GM12878 (cell line): ENCODE measurements around the gene EVA1A. TPM values are rescaled to one million over a fixed set of nuclear protein-coding genes. Genes with fewer than 3 reads are reported as not detected.

Source experiments
- ATAC-seq: fragments of 200-7000 bp; cut with Tn5 transposase; 3 replicates; pipeline ENCODE4 v1.9.1; 2020; ENCODE audit warnings: mild to moderate bottlenecking, moderate library complexity
- BruUV-seq: library from RNA; stranded (reverse); fragments of 400-500 nt; replicated peaks from 2 replicates; lab custom pipeline; 2021; lab: Mats Ljungman, UMichigan
- CTCF ChIA-PET: fragments of 300-600 bp; sonication (Branson Sonifier 250); formaldehyde crosslinking; extraction: SDS; loops from one replicate; lab custom pipeline; 2021; ENCODE audit warnings: inconsistent platforms; lab: Yijun Ruan, JAX
- POLR2A ChIA-PET: fragments of 350-600 bp; formaldehyde crosslinking; extraction: SDS; loops from one replicate; lab custom pipeline; 2021; ENCODE audit warnings: inconsistent platforms; lab: Charles Lee
- RAD21 ChIA-PET: fragments of 300-600 bp; sonication (Branson Sonifier 250); formaldehyde crosslinking; loops from one replicate; lab custom pipeline; 2023; ENCODE audit warnings: antibody characterized with exemption; ENCODE audit not compliant: unreplicated experiment; lab: Charles Lee
- SMC1A ChIA-PET: fragments of 300-600 bp; sonication (Branson Sonifier 250); formaldehyde crosslinking; loops from one replicate; lab custom pipeline; 2023; ENCODE audit not compliant: unreplicated experiment, uncharacterized antibody; lab: Charles Lee
- DNase-seq: peaks from one replicate; pipeline ENCODE4 v3.0.0-alpha.2; 2011; ENCODE audit warnings: low read depth, low spot score
- FAIRE-seq: peaks from 3 replicates; lab custom pipeline; 2011; peaks lifted over from hg19 to GRCh38; lab: Jason Lieb, UNC
- H2AFZ ChIP-seq: 2 replicates; pipeline ENCODE4 v1.6.0; 2011; ENCODE audit warnings: low read depth, low read length, control low read depth; ENCODE audit not compliant: control insufficient read depth
- H3K27ac ChIP-seq: 2 replicates; pipeline ENCODE4 v1.5.1; 2011; ENCODE audit warnings: control low read depth; ENCODE audit not compliant: control insufficient read depth, insufficient read depth
- H3K27me3 ChIP-seq, 2 experiments: replicated peaks in 1 of 2; 2 replicates each; pipeline versions ENCODE4 v1.6.0 to v1.6.1; 2011; ENCODE audit warnings: low read length in 1 of 2; ENCODE audit not compliant: control insufficient read depth in 2 of 2, insufficient read depth in 2 of 2
- H3K36me3 ChIP-seq, 2 experiments: 2 replicates each; pipeline ENCODE4 v1.5.1; 2011; ENCODE audit warnings: low read length in 1 of 2; ENCODE audit not compliant: control insufficient read depth in 2 of 2, insufficient read depth in 2 of 2
- H3K4me1 ChIP-seq: 2 replicates; pipeline ENCODE4 v1.6.1; 2011; ENCODE audit warnings: mild to moderate bottlenecking, low read length, moderate library complexity, mixed read lengths; ENCODE audit not compliant: control insufficient read depth, insufficient read depth
- H3K4me2 ChIP-seq: 2 replicates; pipeline ENCODE4 v1.6.0; 2011; ENCODE audit warnings: control low read depth; ENCODE audit not compliant: control insufficient read depth, insufficient read depth
- H3K4me3 ChIP-seq: fragments of 200-600 bp; sonication (generic); 2 replicates; pipeline ENCODE4 v1.5.1; 2016
- H3K79me2 ChIP-seq: 2 replicates; pipeline ENCODE4 v1.6.0; 2011; ENCODE audit warnings: low read length; ENCODE audit not compliant: control insufficient read depth, insufficient read depth
- H3K9ac ChIP-seq: 2 replicates; pipeline ENCODE4 v1.8.0; 2011; ENCODE audit warnings: low read length, control low read depth, mixed read lengths; ENCODE audit not compliant: control insufficient read depth, insufficient read depth
- H3K9me3 ChIP-seq: replicated peaks from 3 replicates; pipeline ENCODE4 v1.5.1; 2011; ENCODE audit warnings: mild to moderate bottlenecking, low read length; ENCODE audit not compliant: control insufficient read depth, insufficient read depth
- H4K20me1 ChIP-seq: 2 replicates; pipeline ENCODE4 v1.6.0; 2011; ENCODE audit not compliant: control insufficient read depth, insufficient read depth
- CBX3 ChIP-seq: fragments of 200-600 bp; sonication (generic); IDR thresholded peaks from 2 replicates; pipeline ENCODE4 v1.6.1; 2016; ENCODE audit warnings: low read depth, borderline replicate concordance
- JUND ChIP-seq: IDR thresholded peaks from 2 replicates; pipeline ENCODE4 v1.6.1; 2012; ENCODE audit warnings: low read depth, mild to moderate bottlenecking, low read length, improper control_type of control experiment, moderate library complexity
- LARP7 ChIP-seq: fragments of 450-650 bp; IDR thresholded peaks from 2 replicates; pipeline ENCODE4 v1.6.1; 2017; ENCODE audit warnings: mild to moderate bottlenecking
- NRF1 ChIP-seq: conservative IDR thresholded peaks from 2 replicates; pipeline ENCODE4 v1.6.1; 2011; ENCODE audit warnings: mild to moderate bottlenecking, low read depth, low read length, improper control_type of control experiment
- PAX5 ChIP-seq: IDR thresholded peaks from 2 replicates; pipeline ENCODE4 v1.6.1; 2011; ENCODE audit warnings: low read depth, low read length, borderline replicate concordance
- PML ChIP-seq: IDR thresholded peaks from 2 replicates; pipeline ENCODE4 v1.6.1; 2012; ENCODE audit warnings: low read length, inconsistent platforms
- RFX5 ChIP-seq: IDR thresholded peaks from 2 replicates; pipeline ENCODE4 v1.6.1; 2011; ENCODE audit warnings: low read depth, low read length, improper control_type of control experiment
- WGBS: methylation state at CpG from one replicate; pipeline ENCODE4 v1.1.6; 2016; ENCODE audit warnings: low lambda C conversion rate; ENCODE audit not compliant: insufficient replicate concordance, insufficient coverage; ENCODE audit errors: missing lambda C conversion rate; 5-methylcytosine and 5-hydroxymethylcytosine counted together
- in situ Hi-C: fragments of 300-500 bp; cut with MboI; formaldehyde crosslinking; loops from 9 replicates; pipeline ENCODE4 v1.14.3; 2018; ENCODE audit warnings: mixed read lengths
- intact Hi-C: fragments of 100-400 bp; cut with micrococcal nuclease; formaldehyde crosslinking; loops from one replicate; pipeline ENCODE4 v1.14.2; 2022; ENCODE audit not compliant: unreplicated experiment
- polyA plus RNA-seq, 11 experiments: library from polyadenylated mRNA; depleted of rRNA in 4 of 11; unstranded in 6 of 11; stranded (reverse) in 5 of 11; fragments of >200 nt; fragmentation: Nextera tagmentation in 4 of 11; fragmentation: Illumina TruSeq in 1 of 11; extraction: Ambion mirVana in 4 of 11; extraction: Trizol in 1 of 11; gene quantifications; 1 replicate in 1 of 11; 2 replicates in 10 of 11; pipeline versions ENCODE4 v1.2.1 to v1.2.3, GENCODE V29; 2011 to 2016; ENCODE audit warnings: inconsistent platforms in 2 of 11, missing spikeins in 2 of 11, low read depth in 1 of 11
- total RNA-seq, 4 experiments: library from RNA; depleted of rRNA in 3 of 4; stranded (reverse); fragments of >200 nt in 3 of 4; fragmentation: Illumina TruSeq in 1 of 4; extraction: Trizol in 1 of 4; gene quantifications; 2 replicates each; pipeline versions ENCODE4 v1.2.1 to v1.2.3, GENCODE V29; 2013 to 2021
- TF ChIP-seq, protein P1 (sequence below): fragments of 450-650 bp; IDR thresholded peaks from 2 replicates; pipeline ENCODE4 v1.6.1; 2014; ENCODE audit warnings: mild to moderate bottlenecking
- TF ChIP-seq, protein P2 (sequence below): fragments of 150-350 bp; IDR thresholded peaks from 2 replicates; pipeline ENCODE4 v1.6.1; 2014; ENCODE audit warnings: mild to moderate bottlenecking, low read depth, low read length
- TF ChIP-seq, protein P3 (sequence below): IDR thresholded peaks from 2 replicates; pipeline ENCODE4 v1.6.1; 2012; ENCODE audit warnings: low read depth, low read length, improper control_type of control experiment
- TF ChIP-seq, protein P4 (sequence below): IDR thresholded peaks from 2 replicates; pipeline ENCODE4 v1.6.1; 2012; ENCODE audit warnings: mild to moderate bottlenecking, low read depth, low read length
- TF ChIP-seq, protein P5 (sequence below): IDR thresholded peaks from 2 replicates; pipeline ENCODE4 v1.6.1; 2011; ENCODE audit warnings: mild to moderate bottlenecking, low read depth, low read length, moderate library complexity; ENCODE audit not compliant: insufficient replicate concordance
- TF ChIP-seq, protein P6 (sequence below): IDR thresholded peaks from 2 replicates; pipeline ENCODE4 v1.6.1; 2011; ENCODE audit warnings: low read depth, low read length, improper control_type of control experiment, borderline replicate concordance

The EVA1A gene
- total and polyA plus RNA-seq, 10 of the 15 experiments (the other 5 are each of a cell fraction or from before 2014, with no cell fraction given) = 0.13 to 1.0 (median 0.34) TPM; not detected in 5

DNA sequence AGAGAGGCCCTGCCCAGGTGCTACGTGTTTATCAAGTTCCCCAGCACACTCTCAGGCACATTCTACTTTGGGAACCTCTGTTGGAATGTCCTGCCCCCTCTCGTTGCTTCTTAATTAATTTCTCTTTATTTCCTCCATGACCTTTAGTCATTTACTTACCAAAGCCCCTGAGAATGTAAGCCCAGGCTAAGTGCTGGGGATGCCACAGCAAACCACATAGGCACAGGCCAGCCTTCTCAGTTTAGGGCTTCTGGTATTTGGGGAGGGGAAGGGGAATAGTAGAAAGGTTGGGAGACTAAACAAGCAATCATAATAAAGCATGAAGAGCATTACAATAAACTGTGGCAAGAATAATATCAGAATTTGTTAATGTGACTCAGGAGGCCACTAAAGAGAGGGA lies 85.7 kb downstream of the EVA1A start (continued):
- TF ChIP-seq PML (no peak), RFX5 (no peak)
- TF ChIP-seq, all 136 proteins: peak for 0

DNA sequence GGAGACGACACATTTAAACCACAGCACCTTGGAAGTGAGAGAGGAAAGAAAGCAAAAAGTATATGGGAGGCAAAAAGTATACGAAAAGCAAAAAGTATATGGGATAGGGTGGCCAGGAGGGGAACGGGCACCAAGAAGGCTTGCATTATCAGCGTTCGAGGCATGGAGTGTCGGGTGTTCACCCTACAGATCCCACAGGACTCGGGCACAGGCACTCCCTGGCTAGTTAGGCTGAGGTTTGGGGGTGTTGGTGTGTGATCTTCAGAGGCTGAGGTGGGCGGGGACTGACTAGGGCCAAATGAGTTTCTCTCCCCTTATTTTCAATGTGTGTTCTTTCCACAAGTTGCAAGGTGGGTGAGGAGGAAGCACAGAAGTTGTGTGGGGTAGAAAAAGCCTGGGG lies 86.6 kb downstream of the EVA1A start:
- H3K79me2 ChIP-seq = no peaks in the 10 kb centered on the region
- TF ChIP-seq, protein P1, sequence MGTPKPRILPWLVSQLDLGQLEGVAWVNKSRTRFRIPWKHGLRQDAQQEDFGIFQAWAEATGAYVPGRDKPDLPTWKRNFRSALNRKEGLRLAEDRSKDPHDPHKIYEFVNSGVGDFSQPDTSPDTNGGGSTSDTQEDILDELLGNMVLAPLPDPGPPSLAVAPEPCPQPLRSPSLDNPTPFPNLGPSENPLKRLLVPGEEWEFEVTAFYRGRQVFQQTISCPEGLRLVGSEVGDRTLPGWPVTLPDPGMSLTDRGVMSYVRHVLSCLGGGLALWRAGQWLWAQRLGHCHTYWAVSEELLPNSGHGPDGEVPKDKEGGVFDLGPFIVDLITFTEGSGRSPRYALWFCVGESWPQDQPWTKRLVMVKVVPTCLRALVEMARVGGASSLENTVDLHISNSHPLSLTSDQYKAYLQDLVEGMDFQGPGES = no peak
- TF ChIP-seq, protein P2, sequence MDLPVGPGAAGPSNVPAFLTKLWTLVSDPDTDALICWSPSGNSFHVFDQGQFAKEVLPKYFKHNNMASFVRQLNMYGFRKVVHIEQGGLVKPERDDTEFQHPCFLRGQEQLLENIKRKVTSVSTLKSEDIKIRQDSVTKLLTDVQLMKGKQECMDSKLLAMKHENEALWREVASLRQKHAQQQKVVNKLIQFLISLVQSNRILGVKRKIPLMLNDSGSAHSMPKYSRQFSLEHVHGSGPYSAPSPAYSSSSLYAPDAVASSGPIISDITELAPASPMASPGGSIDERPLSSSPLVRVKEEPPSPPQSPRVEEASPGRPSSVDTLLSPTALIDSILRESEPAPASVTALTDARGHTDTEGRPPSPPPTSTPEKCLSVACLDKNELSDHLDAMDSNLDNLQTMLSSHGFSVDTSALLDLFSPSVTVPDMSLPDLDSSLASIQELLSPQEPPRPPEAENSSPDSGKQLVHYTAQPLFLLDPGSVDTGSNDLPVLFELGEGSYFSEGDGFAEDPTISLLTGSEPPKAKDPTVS = no peak
- TF ChIP-seq NRF1 = no peak
- TF ChIP-seq, protein P3, sequence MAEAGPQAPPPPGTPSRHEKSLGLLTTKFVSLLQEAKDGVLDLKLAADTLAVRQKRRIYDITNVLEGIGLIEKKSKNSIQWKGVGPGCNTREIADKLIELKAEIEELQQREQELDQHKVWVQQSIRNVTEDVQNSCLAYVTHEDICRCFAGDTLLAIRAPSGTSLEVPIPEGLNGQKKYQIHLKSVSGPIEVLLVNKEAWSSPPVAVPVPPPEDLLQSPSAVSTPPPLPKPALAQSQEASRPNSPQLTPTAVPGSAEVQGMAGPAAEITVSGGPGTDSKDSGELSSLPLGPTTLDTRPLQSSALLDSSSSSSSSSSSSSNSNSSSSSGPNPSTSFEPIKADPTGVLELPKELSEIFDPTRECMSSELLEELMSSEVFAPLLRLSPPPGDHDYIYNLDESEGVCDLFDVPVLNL = no peak
- no peak for TF ChIP-seq LARP7
- TF ChIP-seq, protein P4, sequence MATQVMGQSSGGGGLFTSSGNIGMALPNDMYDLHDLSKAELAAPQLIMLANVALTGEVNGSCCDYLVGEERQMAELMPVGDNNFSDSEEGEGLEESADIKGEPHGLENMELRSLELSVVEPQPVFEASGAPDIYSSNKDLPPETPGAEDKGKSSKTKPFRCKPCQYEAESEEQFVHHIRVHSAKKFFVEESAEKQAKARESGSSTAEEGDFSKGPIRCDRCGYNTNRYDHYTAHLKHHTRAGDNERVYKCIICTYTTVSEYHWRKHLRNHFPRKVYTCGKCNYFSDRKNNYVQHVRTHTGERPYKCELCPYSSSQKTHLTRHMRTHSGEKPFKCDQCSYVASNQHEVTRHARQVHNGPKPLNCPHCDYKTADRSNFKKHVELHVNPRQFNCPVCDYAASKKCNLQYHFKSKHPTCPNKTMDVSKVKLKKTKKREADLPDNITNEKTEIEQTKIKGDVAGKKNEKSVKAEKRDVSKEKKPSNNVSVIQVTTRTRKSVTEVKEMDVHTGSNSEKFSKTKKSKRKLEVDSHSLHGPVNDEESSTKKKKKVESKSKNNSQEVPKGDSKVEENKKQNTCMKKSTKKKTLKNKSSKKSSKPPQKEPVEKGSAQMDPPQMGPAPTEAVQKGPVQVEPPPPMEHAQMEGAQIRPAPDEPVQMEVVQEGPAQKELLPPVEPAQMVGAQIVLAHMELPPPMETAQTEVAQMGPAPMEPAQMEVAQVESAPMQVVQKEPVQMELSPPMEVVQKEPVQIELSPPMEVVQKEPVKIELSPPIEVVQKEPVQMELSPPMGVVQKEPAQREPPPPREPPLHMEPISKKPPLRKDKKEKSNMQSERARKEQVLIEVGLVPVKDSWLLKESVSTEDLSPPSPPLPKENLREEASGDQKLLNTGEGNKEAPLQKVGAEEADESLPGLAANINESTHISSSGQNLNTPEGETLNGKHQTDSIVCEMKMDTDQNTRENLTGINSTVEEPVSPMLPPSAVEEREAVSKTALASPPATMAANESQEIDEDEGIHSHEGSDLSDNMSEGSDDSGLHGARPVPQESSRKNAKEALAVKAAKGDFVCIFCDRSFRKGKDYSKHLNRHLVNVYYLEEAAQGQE = no peak
- TF ChIP-seq JUND = no peak
- TF ChIP-seq CBX3 = no peak
- TF ChIP-seq PAX5 = no peak
- TF ChIP-seq, protein P5, sequence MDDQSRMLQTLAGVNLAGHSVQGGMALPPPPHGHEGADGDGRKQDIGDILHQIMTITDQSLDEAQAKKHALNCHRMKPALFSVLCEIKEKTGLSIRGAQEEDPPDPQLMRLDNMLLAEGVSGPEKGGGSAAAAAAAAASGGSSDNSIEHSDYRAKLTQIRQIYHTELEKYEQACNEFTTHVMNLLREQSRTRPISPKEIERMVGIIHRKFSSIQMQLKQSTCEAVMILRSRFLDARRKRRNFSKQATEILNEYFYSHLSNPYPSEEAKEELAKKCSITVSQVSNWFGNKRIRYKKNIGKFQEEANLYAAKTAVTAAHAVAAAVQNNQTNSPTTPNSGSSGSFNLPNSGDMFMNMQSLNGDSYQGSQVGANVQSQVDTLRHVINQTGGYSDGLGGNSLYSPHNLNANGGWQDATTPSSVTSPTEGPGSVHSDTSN = no peak
- TF ChIP-seq, protein P6, sequence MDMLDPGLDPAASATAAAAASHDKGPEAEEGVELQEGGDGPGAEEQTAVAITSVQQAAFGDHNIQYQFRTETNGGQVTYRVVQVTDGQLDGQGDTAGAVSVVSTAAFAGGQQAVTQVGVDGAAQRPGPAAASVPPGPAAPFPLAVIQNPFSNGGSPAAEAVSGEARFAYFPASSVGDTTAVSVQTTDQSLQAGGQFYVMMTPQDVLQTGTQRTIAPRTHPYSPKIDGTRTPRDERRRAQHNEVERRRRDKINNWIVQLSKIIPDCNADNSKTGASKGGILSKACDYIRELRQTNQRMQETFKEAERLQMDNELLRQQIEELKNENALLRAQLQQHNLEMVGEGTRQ = no peak

More for the DNA sequence above, 86.6 kb downstream of the EVA1A start:
- Histone ChIP-seq H3K4me3 (no peak overlapping the region), H3K9ac (no peak overlapping the region), H4K20me1 (no peaks in the 10 kb centered on the region), H2AFZ (no peak overlapping the region), H3K27me3 (no peaks in the 10 kb centered on the region), H3K27ac (no peak overlapping the region), H3K4me2 (no peak overlapping the region), H3K4me1 (no peaks in the 10 kb centered on the region), H3K9me3 (peaks cover 2% of the 10 kb centered on the region; the same call in 1 of the 3 replicates), H3K36me3 (no peaks in the 10 kb centered on the region)
- ChIA-PET SMC1A (no interaction called here), CTCF (interaction anchor here (6.4 kb wide), 1 partner anchor 8 kb away, joined by 35 read pairs; no protein-coding TSS in a partner anchor), RAD21 (no interaction called here), POLR2A (no interaction called here)
- WGBS = 47% methylated on average over 8 of the region's 8 CpGs
- DNase-seq = no peak
- ATAC-seq = no peak
- in situ Hi-C loops = no loop called here
- intact Hi-C loops = no loop called here
- no TSS peak for BruUV-seq
- FAIRE-seq = no peak
